Renal pelvis (tissue), 4 donors: ENCODE data around the gene FNIP2. TPM values are rescaled to one million over a fixed set of nuclear protein-coding genes. Genes with fewer than 3 reads are reported as not detected.
"Not testable (repeated sequence)": the region's sequence is repeated elsewhere in the genome, so short reads cannot be mapped to it uniquely, and the experiment has no call there.

Source experiments
- DNase-seq: peaks from one replicate; pipeline ENCODE4 v3.0.0-alpha.2; 2013
- polyA plus RNA-seq, 3 donors: library from polyadenylated mRNA; unstranded; fragments of 120-200 nt; gene quantifications; one replicate each; pipeline ENCODE4 v1.2.1, GENCODE V29; 2013; ENCODE audit not compliant: insufficient read length in 3 of 3

FNIP2 gene
- polyA plus RNA-seq, 3 donors: 42.8 to 43.6 (median 43.0) TPM

DNA sequence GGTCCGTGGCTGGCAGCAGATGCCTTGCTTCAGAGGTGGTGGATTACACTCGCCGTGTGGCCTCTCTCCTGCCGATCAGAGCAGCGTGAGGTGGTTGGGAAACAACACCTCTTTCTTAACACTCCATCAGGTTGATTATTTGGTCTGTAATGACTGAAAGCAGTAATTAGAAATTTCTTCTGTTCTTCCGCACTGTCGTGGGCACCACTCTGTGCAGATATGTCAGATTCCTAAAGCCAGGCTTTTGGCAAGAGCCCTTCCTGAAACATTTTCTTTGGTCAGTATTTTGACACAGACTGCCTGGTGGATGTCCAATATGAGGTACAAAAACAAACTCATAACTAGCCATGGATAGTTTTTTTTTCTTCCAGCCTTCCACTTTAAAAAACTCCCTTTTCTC is 100.9 kb downstream of the FNIP2 start:
- DNase-seq: no peak

- DNase-seq: no peak
These were observed 101.4 kb downstream of the FNIP2 start for GRCh38 chr4:158870282-158870625.

DNA sequence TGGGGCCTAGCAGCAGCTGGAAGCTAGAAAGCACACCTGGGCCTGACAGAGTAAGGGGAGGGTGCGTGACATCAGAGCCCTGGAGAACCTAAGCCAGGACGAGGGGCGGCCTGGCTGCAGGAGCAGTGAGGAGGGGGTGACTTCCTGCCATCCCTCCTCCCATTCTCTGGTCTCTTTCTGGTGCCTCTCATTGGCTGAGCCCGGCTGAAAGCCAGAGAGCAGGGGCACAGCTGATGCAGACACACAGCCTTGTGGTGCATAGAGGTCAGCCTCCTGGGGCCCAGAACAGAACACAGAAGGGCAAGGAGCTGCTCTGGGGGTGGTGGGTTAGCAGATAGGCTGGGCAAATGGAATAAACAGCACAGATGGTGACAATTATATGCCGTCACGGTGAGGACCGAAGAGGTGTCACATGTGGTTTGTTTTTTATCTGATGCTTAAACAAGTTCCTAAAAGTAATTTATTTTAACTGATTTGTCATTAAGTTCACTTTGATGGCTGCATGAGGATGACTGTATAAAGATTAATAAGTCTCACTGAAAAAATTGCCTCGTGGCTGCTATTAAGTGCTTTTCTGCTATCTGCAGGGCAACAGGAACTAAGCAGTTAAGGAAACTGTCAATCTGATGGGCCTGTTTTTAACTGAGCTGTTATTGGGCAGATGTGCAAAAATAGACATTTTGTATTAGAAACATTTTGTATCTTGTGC is 102.0 kb downstream of the FNIP2 start:
- no peak for DNase-seq

DNA sequence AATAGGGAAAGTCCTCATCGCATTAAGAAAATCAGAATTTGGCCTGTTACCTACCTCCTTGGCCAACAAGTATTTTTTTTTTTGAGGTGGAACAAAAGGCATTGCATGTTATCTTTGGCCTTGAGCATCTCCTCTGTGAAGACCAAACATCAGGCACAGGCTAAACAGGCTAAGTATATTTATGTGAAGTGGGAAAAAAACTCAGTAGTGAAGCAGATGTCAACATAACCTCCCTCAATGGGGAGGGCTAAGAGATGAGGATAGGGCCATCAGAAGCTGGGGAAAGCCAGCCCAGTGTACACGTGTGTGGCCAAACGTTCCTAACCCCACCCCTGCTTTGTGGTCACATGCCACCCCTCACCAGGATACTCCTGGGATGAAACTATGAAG is 102.5 kb downstream of the FNIP2 start:
- no peak for DNase-seq

- DNase-seq: no peak
These were observed 105.1 kb downstream of the FNIP2 start for GRCh38 chr4:158873795-158874401.

- no peak for DNase-seq
These were observed 106.2 kb downstream of the FNIP2 start for GRCh38 chr4:158875026-158875425.

DNA sequence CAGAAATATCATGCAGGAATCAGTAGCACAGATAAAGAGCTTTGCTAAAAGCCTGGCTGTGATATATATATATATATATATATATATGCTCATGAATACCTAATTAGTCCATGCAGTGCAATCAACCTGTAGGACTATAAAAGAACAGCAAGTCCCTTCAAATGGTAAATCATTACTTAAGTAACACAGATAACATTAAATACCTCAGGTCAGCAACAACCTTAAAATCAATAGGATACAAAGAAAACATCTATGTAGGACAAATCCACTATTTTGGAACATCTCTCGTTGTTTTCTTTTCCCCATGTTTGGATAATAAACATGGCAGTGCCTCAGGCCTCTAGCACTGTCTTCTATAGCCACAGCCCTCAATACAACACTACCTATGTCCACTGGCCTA is 106.6 kb downstream of the FNIP2 start:
- no peak for DNase-seq

DNA sequence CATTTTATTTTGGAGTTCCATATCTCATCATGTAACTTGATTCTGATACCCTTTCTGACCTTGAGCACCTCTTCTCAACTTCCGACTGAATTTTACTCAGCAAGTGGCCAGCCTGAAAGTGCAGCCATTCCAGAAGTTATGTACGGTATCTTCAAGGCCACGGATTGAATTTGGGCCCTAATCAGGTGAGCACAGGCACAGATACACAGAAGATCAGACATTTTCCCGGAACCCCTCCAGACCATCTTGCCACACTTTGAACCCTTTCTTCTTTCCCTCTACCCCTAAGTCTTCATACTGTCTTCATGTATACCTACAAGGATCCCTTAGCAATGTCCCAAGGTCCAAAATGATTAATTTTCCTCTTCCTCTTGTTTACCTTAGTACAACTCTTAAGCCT is 108.2 kb downstream of the FNIP2 start:
- DNase-seq: no peak

DNA sequence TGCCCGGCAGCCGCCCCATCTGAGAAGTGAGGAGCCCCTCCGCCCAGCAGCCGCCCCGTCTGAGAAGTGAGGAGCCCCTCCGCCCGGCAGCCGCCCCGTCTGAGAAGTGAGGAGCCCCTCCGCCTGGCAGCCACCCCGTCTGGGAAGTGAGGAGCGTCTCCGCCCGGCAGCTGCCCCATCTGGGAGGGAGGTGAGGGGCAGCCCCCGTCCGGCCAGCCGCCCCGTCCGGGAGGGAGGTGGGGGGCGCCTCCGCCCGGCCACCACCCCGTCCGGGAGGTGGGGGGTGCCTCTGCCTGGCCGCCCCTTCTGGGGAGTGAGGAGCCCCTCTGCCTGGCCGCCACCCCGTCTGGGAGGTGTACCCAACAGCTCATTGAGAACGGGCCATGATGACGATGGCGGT is 113.3 kb downstream of the FNIP2 start:
- DNase-seq: not testable (repeated sequence)

DNA sequence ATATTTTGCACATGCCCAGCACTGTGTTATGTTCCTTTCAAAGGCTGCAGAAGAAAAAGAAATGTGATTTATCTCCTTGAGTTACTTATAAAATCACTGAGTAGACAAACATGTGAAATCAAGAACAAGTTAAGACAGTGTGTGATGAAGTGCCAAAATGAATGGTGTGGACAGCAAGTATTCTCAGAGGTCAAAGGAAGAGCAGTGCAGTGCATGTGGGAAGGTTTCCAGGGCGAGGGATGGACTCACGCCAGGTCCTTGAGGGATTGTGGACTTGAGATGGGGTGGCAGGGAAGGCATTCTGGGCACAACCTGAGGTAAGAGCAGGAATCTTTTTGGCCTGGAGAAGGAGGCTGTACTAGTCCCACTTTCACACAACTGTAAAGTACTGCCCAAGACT is 115.5 kb downstream of the FNIP2 start:
- no peak for DNase-seq

- DNase-seq: no peak
These were observed 116.7 kb downstream of the FNIP2 start for GRCh38 chr4:158885564-158885963.

- DNase-seq: no peak
These were observed 121.5 kb downstream of the FNIP2 start for GRCh38 chr4:158890294-158890693.

DNA sequence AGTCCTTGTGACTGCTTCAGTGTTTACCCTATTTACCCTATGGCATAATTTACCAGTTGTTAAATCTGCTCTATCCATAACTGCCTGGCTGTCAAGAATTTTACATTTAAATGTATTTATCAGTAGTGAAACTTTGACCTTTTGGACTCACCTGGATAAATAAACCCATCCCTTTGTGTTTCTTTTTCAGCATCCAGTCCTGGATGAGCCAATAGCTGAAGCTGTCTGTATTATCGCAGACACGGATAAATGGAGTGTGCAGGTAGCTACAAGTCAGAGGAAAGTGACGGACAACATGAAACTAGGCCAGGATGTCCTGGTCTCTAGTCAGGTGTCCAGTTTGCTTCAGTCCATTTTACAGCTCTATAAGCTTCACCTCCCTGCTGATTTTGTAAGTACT is 122.4 kb downstream of the FNIP2 start:
- no peak for DNase-seq

DNA sequence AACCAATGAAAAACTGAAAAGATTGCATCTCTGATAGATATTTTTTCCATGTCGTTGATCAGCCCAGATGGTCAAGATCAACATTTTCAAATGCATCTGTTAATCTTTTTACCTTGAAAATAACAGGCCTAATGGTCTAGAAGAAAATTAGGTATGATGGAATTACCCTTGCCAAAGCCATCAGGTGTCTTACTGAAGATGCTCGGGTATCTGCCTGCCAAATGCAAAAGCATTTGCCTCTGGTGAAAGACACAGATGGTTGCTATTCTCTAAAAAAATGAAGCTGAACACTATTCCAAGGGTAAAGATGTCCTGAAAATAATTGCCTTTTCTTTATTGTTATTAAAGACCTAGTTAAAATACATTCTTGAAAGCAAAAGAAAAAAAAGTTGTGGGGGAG is 126.0 kb downstream of the FNIP2 start:
- no peak for DNase-seq

DNA sequence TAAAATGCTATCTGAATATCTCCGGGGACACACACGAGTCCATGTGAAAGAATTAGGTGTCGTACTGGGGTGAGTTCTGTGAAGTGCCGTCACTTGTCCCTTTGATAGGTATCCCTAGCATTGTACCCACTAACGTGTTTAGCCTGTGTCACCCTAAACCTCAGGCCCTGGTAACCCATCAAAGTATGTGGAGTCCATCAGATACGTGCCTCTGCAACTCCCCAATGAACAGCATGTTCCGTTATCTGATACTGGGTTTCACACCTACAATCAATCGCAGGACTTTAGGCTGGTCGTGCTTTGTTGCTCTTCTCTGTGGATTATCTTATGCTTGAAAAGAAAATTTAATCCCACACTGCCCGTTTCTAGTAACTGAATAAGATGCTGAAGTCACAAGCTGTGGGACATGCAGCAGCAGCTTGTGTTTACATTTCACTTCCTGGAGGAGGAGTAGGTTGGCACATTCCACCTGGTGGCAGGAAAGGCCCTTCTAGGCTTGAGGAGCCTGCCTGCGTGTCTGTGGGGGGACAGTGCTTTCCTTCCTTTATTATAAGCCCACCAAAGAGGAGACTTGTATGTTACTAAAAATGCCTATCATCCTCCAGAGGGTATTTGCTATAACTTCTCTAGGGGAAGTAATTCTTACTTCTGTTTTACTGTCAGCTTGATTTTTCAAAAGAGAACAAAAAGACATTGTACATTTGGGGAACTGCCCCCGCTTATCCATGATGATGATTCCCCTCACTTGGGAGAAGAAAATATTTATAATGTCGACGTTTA is 127.2 kb downstream of the FNIP2 start:
- no peak for DNase-seq

- not testable (repeated sequence) for DNase-seq
These were observed 127.9 kb downstream of the FNIP2 start for GRCh38 chr4:158896577-158897238.

DNA sequence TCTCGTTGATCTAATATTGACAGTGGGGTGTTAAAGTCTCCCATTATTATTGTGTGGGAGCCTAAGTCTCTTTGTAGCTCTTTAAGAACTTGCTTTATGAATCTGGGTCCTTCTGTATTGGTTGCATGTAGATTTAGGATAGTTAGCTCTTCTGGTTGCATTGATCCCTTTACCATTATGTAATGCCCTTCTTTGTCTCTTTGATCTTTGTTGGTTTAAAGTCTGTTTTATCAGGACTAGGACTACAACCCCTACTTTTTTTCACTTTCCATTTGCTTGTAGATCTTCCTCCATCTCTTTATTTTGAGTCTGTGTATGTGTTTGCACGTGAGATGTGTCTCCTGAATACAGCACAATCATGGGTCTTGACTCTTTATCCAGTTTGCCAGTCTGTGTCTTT is 131.6 kb downstream of the FNIP2 start:
- DNase-seq: not testable (repeated sequence)

- not testable (repeated sequence) for DNase-seq
These were observed 133.7 kb downstream of the FNIP2 start for GRCh38 chr4:158902280-158903078.

GRCh38 chr4:158903079-158903456 is 134.2 kb downstream of the FNIP2 start:
- DNase-seq: no peak

DNA sequence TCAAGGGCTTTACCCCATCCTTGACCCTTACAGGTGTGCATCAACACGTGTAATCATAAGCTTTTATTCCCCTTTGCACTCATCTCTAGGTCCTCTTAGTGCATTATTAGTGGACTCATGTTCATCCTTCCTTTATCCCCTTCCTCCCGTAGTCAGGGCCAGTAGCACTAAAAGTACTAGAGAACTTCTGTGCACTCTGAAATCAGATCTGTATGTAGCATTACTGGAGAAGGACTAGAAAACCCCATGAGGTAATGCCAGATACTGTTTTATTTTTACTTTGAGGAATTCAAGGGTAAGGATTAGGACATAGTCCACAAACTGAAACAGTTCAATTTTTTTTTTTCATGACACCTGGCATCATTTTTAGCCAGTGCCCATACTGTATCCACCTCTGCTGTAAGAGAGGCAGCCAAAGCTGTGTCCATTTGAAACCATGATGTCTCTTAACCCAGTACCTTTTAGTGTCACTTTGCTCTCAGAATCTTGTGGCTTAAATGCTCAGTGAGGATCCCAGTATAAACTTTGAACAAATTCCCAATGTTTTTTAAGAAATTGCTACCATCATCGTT is 134.7 kb downstream of the FNIP2 start:
- DNase-seq: no peak

GRCh38 chr4:158904815-158905214 is 136.0 kb downstream of the FNIP2 start:
- no peak for DNase-seq

- no peak for DNase-seq
These were observed 137.2 kb downstream of the FNIP2 start for GRCh38 chr4:158906073-158906472.
